ENCODE results near the gene NAA40. TPM values are rescaled to one million over a fixed set of nuclear protein-coding genes. Genes with fewer than 3 reads are reported as not detected.

The NAA40 gene
- 14.5 TPM for total RNA-seq

DNA sequence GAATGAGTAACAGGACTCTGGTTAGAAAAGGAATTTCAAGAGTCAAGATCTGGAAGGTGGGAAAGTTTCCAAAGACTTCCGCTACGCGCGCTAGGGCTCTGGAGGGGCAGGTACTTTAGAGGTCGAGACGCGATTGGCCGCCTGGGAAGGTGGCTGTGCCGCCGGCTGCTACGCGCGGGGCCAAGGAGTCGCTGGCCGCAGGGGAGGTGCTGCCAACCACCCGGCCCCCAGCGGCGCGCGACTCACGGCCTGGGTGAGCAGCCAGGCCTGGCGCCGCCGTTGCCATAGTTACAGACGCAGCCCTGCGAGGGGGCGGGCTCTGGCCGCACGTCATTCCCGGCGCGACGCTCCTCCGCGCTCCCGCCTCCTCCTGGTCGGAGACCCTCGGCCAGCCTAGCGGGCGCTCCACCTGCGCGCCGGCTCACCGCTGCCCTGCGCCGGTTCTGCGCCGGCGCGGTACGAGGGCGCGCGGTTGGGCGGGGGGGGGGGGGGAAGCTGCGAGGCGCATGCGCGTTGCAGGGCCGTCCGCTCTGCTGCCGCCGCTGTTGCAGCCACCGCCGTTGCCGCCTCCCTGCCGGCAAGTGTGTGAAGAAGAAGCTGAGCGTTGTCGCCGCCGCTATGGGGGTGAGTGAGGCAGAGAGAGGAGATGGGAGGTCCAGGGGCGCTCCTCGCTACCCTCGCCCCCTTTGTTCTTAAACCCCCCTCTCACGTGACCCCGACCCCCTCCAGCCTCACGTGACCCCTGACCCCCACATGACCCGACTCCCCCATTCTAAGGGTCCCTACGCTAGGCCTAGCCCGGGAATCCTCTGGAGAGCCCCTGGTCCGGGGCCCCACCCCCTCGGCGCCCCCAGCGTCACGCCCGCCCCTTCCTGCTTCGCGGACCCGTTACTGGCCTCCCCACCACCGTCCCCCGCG is at the start of gene NAA40:
NAA40 (plus strand) TSS at position 524 of the 918 bp plus-strand sequence; CDS start at position 619, 95 bp downstream.
- peak; percentile 92 for DNase-seq (ENCODE audit: low spot score)
- ATAC-seq, result peak; percentile 96
- intact Hi-C loops (cut with DNase I), result no loop called here

DNA sequence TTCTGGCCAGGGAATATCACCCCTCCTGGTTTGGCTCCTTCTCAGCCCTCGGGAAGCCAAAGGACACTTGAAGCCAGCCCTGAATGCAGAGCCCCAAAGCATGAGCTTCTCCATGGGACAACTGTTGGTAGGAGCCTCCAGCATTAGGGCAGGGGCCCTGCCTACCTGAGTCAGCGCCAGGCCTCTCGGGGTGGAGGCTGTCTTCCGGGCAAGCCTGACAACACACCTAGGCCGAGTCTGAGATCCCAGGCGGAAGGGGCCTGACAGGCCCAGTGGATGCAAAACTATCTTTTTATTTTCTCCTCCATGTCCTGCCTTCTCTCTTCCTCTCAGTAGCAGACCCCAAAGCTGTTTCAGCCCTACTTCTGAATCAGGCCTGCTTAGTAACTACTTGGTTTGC is 49.5 kb upstream of the NAA40 start:
- no peak for DNase-seq (ENCODE audit: low spot score)
- ATAC-seq, result no peak
- intact Hi-C loops (cut with DNase I), result no loop called here

DNA sequence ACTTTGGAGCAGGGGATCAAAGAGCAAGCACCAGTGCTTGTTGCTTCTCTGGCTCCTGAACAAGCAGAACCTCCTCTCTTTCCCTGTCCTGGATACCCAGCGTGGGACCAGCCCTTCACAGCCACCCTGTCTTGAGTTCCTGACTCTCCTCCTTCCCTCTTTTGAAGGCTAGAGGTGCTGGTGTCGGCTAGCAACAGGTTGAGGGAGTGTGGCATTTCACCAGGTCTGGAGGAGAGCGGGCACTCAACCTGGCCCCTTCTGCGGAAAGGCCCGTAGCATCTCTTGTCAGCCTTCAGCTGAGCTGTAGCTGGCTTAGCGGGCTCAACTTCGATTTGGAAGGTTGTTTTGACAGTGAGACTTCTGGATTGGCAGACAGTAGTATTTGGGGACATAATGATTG is 48.4 kb upstream of the NAA40 start:
- ATAC-seq (no peak), DNase-seq (ENCODE audit: low spot score) (no peak)
- intact Hi-C loops (cut with DNase I), result no loop called here

DNA sequence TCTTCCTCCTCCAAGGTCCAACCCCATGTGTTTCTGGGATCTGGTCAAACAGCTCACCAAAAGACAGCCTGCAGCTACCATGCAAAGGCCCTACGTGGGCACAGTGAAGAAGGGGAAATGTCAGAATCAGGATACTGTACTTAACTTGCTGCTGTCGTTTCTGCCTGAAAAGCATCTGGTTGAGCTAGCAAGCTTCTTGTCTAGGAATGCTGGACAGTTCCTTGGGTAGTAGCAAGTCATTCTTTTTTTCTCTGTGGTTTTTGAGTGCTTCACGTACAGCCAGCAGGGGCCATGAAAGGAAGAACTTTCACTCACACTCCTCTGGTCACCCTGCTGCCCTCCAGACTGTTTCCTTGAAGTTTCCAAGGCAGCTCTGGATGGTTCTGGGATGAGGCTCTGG is 46.6 kb upstream of the NAA40 start:
- intact Hi-C loops (cut with DNase I), result no loop called here
- no peak for ATAC-seq
- no peak for DNase-seq (ENCODE audit: low spot score)

DNA sequence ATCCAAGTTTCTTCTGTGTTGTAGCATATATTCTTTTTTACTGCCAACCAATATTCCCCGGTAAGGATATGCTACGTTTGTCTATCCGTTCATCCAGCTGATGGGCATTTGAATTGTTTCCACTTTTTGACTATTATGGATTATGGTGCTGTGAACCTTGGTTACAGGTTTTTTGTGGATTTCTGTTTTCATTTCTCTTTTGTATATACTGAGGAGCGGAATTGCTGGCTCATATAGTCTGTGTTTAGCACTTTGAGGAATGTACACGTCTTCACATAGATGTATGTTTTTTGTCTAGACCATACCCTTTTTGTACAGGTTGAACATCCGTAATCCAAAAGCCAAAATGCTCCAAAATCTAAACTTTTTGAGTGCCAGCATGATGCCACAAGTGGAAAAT is 45.4 kb upstream of the NAA40 start:
- intact Hi-C loops (cut with DNase I), result no loop called here
- no peak for DNase-seq (ENCODE audit: low spot score)
- ATAC-seq, result no peak

DNA sequence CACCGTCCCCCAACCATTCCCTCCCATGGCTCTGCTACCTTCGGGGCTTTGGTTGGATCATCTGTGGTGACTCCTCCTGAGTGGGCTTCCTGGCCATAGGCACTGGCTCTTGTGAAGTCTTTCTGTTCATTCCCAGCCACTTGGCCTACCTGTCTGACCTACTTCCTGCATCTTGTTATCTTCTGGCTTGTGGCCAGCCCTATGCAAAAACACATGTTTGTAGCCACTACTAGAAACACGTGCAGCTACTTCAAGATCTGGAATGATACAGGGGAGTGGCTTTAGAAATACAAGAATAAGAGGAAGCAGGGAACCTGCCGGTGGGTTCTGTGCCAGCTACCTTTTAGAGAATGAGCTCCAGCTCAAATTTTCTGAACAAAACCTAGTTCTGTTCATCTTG is 42.7 kb upstream of the NAA40 start:
- no peak for DNase-seq (ENCODE audit: low spot score)
- intact Hi-C loops (cut with DNase I), result no loop called here
- ATAC-seq, result no peak

DNA sequence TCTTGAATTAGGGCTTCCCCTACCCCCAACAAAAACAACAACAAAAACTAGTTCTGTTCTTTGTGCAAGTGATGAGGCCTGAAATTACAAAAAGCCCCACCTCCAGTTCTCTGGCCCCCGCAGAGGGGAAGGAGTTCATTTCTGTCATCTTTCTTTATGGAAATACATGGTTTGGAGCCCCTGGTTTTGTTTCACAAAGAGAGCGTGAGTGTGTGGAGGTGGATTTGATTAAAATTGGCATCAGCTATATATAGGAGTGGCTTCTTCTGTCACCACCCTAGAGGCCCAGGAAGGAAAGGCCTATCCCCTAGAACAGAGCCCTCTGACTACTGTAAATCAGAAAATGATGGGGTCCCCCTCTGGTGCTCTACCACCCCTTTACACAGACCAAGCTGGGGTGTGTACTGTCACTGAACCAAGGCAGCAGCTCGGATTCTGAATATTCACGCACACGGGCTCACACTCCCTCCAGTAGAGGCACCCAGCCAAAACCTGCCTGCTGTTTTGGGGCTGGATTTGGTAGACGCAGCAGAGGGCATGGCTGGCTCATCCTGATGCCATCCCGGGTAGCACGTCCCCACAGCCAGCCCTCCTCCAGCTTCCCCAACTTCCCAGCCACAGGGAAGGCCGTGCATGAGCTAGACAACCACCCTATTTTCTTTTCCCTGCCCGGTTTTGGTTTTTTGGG is 41.2 kb upstream of the NAA40 start:
- intact Hi-C loops (cut with DNase I), result no loop called here
- ATAC-seq, result peak; percentile 52
- no peak for DNase-seq (ENCODE audit: low spot score)

DNA sequence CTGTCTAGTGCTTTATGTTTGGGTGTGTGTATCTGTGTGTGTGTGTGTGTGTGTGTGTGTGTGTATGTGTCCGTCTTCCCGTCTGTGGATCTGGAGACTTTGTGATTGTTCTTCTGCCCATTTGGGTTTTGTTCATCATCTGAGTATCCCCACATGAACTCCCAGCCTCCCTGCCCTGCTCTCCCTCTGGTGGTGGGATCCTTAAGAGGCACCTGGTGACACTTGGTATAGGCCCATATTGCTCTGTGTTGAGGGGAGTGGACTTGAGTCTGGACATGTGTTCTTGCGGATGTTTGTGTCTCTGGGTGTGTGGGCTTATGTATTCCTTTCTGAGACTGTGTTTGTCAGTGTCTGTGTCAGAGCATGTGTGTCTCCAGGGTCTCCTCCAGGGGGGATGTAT is 37.1 kb upstream of the NAA40 start:
- no peak for ATAC-seq
- intact Hi-C loops (cut with DNase I), result no loop called here
- no peak for DNase-seq (ENCODE audit: low spot score)

DNA sequence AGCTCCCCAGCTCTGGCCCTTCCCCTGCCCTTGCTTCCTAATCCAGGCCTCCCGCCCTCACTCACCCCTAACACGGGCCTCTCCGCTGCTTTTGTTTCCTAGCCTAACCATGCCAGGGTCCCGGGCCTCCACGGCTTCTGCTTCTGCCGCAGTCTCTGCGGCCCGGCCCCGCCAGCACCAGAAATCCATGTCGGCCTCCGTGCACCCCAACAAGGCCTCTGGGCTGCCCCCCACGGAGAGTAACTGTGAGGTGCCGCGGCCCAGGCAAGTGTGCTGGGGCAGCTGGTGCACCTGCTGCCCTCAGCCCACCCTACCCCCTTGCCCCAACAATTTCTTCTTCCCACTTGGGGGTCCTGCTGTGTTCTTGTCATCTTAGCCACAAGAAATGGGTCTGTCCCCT is 34.9 kb upstream of the NAA40 start:
- intact Hi-C loops (cut with DNase I), result loop anchor here (1.0 kb wide), 1 partner anchor 22 kb away; no protein-coding TSS in a partner anchor
- ATAC-seq (no peak), DNase-seq (ENCODE audit: low spot score) (no peak)

DNA sequence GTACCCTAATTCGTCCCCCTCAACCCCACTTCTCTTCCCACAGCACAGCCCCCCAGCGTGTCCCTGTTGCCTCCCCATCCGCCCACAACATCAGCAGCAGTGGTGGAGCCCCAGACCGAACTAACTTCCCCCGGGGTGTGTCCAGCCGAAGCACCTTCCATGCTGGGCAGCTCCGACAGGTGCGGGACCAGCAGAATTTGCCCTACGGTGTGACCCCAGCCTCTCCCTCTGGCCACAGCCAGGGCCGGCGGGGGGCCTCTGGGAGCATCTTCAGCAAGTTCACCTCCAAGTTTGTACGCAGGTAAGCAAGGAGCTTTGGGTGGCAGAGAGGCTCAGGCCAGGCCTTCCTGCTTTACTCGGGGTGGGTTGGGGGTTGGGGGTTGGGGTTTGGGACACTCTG is 34.1 kb upstream of the NAA40 start:
- intact Hi-C loops (cut with DNase I), result loop anchor here (1.0 kb wide), 1 partner anchor 22 kb away; no protein-coding TSS in a partner anchor
- no peak for ATAC-seq
- DNase-seq (ENCODE audit: low spot score), result no peak

DNA sequence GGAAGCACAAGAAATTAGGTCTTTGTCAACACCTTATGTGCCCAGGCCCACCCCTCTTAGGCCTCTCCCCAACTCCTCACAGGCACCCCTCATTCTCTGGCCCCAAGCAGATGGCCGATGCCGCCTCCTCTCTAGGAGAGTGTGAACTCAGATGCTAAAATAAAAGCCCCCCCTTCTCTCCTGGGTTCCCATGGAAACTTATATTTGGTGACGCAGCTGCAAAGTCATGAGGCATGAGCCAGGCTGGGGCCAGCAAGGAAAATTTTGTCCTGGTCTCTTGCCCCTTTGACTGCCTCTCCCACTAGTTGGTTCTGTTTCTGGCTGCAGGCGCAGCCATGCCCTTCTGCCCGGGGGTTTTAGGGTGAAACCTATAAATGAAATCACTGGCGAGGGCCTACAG is 33.6 kb upstream of the NAA40 start:
- no peak for ATAC-seq
- intact Hi-C loops (cut with DNase I), result no loop called here

DNA sequence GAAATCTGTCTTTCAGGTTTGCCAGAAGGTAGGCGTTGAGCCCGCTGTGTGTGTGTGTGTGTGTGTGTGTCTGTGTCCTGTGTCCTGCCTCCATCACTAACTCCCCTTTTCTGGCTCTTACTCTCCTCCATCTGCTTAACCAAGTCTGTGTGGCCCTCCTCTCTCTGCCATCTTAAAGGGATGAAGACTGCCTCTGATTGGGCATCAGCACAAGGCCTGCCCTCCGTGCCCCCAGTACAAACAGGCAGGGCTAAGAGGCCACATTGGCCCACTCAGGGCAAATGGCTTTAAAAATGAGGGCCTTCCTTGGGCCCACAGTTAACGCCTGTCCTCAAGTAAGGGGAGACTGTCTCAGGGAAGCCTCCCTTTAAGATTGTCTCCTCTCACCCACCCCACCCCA is 32.7 kb upstream of the NAA40 start:
- DNase-seq (ENCODE audit: low spot score), result no peak
- intact Hi-C loops (cut with DNase I), result no loop called here
- no peak for ATAC-seq

More for the DNA sequence above, 33.6 kb upstream of the NAA40 start:
- DNase-seq (ENCODE audit: low spot score), result no peak

DNA sequence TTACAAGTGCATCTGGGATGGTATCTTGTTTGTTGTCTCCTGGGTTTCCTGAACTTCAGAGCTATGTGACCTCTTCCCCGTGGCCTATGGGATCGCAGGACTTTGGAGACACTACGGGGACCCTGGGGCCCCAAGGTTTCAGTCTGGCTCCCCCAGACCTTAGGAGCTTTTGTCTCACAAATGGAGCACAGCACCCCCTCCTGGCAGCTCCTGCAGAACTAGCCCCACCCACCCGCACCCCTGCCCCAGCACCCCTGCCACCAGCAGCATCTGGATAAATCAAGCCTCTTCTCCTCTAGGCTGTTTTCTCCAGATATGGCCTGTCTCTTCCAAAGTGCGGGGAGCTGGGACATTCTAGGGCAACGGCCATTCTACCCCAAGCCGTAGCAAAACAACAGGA is 32.2 kb upstream of the NAA40 start:
- intact Hi-C loops (cut with DNase I), result no loop called here
- DNase-seq (ENCODE audit: low spot score), result no peak
- ATAC-seq, result no peak

DNA sequence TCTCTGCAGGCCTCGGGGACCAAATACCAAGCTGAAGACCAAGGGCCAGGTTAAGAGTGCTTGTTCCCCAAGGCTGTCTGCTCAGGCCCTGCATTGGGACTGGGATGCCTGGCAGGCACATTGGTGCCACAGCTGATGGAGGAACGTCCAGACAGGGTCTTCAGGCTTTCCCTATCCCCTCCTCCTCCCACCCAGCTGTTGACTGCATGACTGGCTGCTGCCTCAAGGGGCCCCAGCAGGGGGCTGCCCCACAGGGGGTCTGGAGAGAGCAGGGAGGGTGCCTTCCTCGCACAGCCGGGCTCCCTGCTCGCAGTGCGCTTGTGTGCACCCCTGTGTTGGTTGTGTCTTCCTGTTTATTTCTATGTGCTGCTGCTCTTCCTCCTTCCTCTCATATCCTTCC is 31.7 kb upstream of the NAA40 start:
- intact Hi-C loops (cut with DNase I), result no loop called here
- ATAC-seq (no peak), DNase-seq (ENCODE audit: low spot score) (no peak)

DNA sequence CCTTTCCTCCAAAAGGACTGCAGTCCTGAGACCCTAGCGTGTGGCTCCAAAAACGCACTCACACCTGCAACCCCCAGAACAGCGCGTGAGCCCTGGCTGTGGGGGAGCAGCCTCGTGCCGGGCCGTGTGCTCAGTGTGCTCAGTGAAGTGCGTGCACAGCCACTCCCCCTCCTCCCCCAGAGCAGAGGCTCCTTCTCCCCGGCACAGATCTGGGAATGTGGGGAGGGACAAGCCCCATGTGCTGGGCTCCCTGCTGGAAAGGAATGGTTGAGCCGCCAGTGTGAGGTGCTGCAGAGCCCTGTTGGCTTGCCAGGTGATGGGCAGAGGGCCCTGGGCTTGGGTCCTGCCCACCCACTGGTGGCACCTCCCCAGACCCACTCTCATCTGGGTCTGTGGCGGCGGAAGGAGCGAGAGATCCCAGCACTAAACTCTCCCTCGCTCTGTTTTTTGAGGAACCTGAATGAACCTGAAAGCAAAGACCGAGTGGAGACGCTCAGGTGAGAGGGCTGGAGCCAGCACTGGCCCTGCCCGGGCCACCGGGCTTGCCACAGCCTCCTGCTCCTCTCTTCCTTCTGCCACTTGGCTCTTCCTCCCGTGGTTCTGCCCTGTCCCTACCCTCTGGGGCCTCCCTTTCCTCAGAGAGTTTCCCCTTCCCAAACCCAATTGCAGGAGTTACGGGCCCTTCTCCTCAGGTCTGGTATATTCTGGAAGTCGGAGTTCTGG is 30.8 kb upstream of the NAA40 start:
- no peak for DNase-seq (ENCODE audit: low spot score)
- no peak for ATAC-seq
- intact Hi-C loops (cut with DNase I), result no loop called here

DNA sequence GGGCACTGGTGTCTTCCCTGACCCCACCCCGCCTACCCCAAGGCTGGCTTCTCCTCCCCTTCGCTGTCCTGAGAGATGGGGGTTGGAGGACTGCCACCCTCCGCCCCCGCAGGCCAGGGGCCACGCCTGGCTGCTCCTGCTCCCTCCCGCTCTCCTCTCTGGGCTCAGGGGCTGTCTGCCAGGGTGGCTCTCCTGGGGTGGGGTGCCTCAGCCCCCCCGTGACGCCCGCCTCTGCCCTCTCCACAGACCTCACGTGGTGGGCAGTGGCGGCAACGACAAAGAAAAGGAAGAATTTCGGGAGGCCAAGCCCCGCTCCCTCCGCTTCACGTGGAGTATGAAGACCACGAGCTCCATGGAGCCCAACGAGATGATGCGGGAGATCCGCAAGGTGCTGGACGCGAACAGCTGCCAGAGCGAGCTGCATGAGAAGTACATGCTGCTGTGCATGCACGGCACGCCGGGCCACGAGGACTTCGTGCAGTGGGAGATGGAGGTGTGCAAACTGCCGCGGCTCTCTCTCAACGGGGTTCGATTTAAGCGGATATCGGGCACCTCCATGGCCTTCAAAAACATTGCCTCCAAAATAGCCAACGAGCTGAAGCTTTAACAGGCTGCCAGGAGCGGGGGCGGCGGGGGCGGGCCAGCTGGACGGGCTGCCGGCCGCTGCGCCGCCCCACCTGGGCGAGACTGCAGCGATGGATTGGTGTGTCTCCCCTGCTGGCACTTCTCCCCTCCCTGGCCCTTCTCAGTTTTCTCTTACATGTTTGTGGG is 30.0 kb upstream of the NAA40 start:
- intact Hi-C loops (cut with DNase I), result no loop called here
- peak; percentile 74 for DNase-seq (ENCODE audit: low spot score)
- ATAC-seq, result peak; percentile 82

DNA sequence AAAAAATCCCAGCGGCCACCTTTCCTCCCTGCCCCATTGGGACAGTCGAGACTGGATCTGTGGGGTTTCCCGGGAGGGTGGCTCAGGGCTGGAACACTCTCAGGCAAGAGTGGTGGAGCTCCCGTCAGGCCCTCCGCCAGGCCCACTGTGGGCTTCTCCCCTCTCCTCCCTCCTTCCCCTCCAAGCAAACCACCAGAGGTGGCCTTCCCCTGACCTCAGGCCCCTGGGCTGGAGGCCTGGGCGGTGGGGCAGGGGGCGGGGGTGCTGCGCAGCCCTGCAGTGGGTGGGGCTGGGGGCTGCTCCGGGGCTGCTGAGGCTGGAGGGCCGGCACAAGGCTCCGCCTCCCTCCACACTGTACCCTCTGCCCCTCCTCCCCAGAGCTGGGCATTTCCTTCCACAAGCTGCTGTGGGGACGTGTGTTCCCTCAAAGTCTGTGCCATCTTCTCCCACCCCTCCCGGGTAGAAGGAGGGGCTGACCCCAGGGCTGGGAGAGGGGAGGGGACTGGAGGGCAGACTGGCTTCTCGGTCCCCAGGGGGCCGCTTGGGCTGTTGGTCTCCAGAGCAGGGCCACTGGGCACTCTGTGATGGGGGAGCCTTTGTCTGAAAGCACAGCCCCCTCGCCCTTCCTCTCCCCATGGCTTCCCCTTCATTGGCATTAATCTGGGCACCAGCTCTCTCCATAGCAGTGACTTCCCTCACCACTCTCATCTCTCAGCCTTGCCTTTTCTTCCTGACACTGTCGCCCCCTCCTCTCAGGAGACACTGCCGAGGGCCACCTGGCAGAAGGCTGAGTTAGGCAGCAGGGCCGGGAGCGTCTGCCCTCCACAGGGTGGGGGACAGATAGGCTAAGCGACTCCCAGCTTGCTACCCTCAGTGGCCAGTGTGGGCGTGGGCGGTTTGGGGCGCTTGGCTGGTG is 29.0 kb upstream of the NAA40 start:
- intact Hi-C loops (cut with DNase I), result no loop called here
- DNase-seq (ENCODE audit: low spot score), result no peak
- ATAC-seq, result peak; percentile 11

DNA sequence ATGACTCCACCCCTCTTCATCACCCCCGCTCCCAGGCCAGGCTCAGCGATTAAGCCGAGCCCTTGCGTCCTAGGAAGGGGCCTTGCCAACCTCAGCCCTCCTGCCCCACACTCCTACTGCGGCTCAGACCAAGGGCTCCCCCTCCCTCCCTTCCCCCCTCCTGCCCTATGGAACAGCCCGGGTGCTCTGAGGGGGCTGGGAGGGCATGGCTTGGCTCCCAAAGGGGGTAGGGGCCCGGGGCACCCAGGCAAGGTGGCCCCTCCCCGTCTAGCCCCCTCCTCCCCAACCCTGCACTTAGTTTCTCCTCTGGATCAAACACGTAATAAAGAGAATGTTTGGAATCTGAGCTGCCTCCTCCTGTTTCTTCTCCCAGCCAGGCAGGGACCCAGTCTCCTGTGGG is 28.1 kb upstream of the NAA40 start:
- DNase-seq (ENCODE audit: low spot score) (no peak), ATAC-seq (no peak)
- intact Hi-C loops (cut with DNase I), result no loop called here
